SJSA1 (cell line): Measurements from ENCODE around the gene CA9. TPM values are rescaled to one million over a fixed set of nuclear protein-coding genes. Genes with fewer than 3 reads are reported as not detected.

Source experiments
- DNase-seq, 2 experiments: peaks; one replicate each; pipeline ENCODE4 v3.0.0-alpha.2; 2015 to 2020; ENCODE audit warnings: low spot score in 2 of 2, low read depth in 1 of 2
- H3K27ac ChIP-seq: fragments of 250-450 bp; sonication (Bioruptor Pico); 2 replicates; pipeline ENCODE4 v1.5.1; 2020; ENCODE audit warnings: mild to moderate bottlenecking, moderate library complexity
- H3K27me3 ChIP-seq: fragments of 250-450 bp; sonication (Bioruptor Pico); replicated peaks from 2 replicates; pipeline ENCODE4 v1.5.1; 2020; ENCODE audit warnings: mild to moderate bottlenecking, moderate library complexity
- H3K36me3 ChIP-seq: fragments of 250-450 bp; sonication (Bioruptor Pico); 2 replicates; pipeline ENCODE4 v1.5.1; 2020; ENCODE audit warnings: mild to moderate bottlenecking
- H3K4me1 ChIP-seq: fragments of 250-450 bp; sonication (Bioruptor Pico); replicated peaks from 2 replicates; pipeline ENCODE4 v1.6.1; 2021; ENCODE audit warnings: mild to moderate bottlenecking
- H3K4me3 ChIP-seq: fragments of 250-450 bp; sonication (Bioruptor Pico); 2 replicates; pipeline ENCODE4 v1.5.1; 2020; ENCODE audit warnings: mild to moderate bottlenecking
- H3K9me3 ChIP-seq: fragments of 250-450 bp; sonication (Bioruptor Pico); replicated peaks from 2 replicates; pipeline ENCODE4 v1.5.1; 2020; ENCODE audit warnings: mild to moderate bottlenecking
- total RNA-seq: library from RNA; depleted of rRNA; stranded (reverse); fragments of >200 nt; shearing (Covaris generic); gene quantifications from 2 replicates; pipeline ENCODE4 v1.2.3, GENCODE V29; 2014

Gene CA9
- total RNA-seq, 1 experiment from 2014 or later = not detected

- H3K4me3 ChIP-seq = no peak overlapping the region
- no peaks in the 10 kb centered on the region for H3K9me3 ChIP-seq
- no peaks in the 10 kb centered on the region for H3K4me1 ChIP-seq
- peaks cover 80% of the 10 kb centered on the region for H3K36me3 ChIP-seq
- H3K27me3 ChIP-seq = no peaks in the 10 kb centered on the region
- DNase-seq = no peak
- H3K27ac ChIP-seq = no peak overlapping the region
Measured at GRCh38 chr9:35714579-35715252, 41.0 kb downstream of the CA9 start.

GRCh38 chr9:35716230-35716629 is 42.5 kb downstream of the CA9 start:
- H3K27ac ChIP-seq = no peak overlapping the region

GRCh38 chr9:35717132-35717870 is 43.6 kb downstream of the CA9 start:
- Histone ChIP-seq H3K9me3 (no peaks in the 10 kb centered on the region), H3K4me1 (no peaks in the 10 kb centered on the region), H3K4me3 (no peak overlapping the region), H3K27ac (no peak overlapping the region), H3K27me3 (no peaks in the 10 kb centered on the region), H3K36me3 (peaks cover 91% of the 10 kb centered on the region)
- DNase-seq = no peak

More at GRCh38 chr9:35716230-35716629, 42.5 kb downstream of the CA9 start:
- Histone ChIP-seq H3K4me3 (no peak overlapping the region), H3K36me3 (peaks cover 85% of the 10 kb centered on the region), H3K4me1 (no peaks in the 10 kb centered on the region), H3K9me3 (no peaks in the 10 kb centered on the region), H3K27me3 (no peaks in the 10 kb centered on the region)
- no peak for DNase-seq

- no peak overlapping the region for H3K27ac ChIP-seq
Measured at GRCh38 chr9:35718721-35719511, 45.2 kb downstream of the CA9 start.

GRCh38 chr9:35719546-35719945 is 45.8 kb downstream of the CA9 start:
- DNase-seq = no peak
- H3K27me3 ChIP-seq = no peaks in the 10 kb centered on the region
- peaks cover 93% of the 10 kb centered on the region for H3K36me3 ChIP-seq
- no peaks in the 10 kb centered on the region for H3K9me3 ChIP-seq
- H3K4me1 ChIP-seq = no peaks in the 10 kb centered on the region
- H3K4me3 ChIP-seq = no peak overlapping the region
- H3K27ac ChIP-seq = no peak overlapping the region

More at GRCh38 chr9:35718721-35719511, 45.2 kb downstream of the CA9 start:
- Histone ChIP-seq H3K4me3 (no peak overlapping the region), H3K9me3 (no peaks in the 10 kb centered on the region), H3K27me3 (no peaks in the 10 kb centered on the region), H3K36me3 (peaks cover 93% of the 10 kb centered on the region), H3K4me1 (no peaks in the 10 kb centered on the region)
- DNase-seq = no peak

GRCh38 chr9:35723426-35723825 is 49.7 kb downstream of the CA9 start:
- H3K9me3 ChIP-seq = no peaks in the 10 kb centered on the region
- no peaks in the 10 kb centered on the region for H3K27me3 ChIP-seq
- peaks cover 89% of the 10 kb centered on the region for H3K36me3 ChIP-seq
- peaks cover 19% of the 10 kb centered on the region for H3K4me1 ChIP-seq
- H3K4me3 ChIP-seq = no peak overlapping the region
- DNase-seq = no peak
- H3K27ac ChIP-seq = no peak overlapping the region

GRCh38 chr9:35723908-35724307 is 50.2 kb downstream of the CA9 start:
- Histone ChIP-seq H3K4me1 (peaks cover 23% of the 10 kb centered on the region), H3K9me3 (no peaks in the 10 kb centered on the region), H3K4me3 (no peak overlapping the region), H3K27me3 (no peaks in the 10 kb centered on the region), H3K27ac (no peak overlapping the region), H3K36me3 (peaks cover 85% of the 10 kb centered on the region)
- DNase-seq = no peak

GRCh38 chr9:35725362-35725761 is 51.6 kb downstream of the CA9 start:
- Histone ChIP-seq H3K4me3 (no peak overlapping the region), H3K36me3 (peaks cover 76% of the 10 kb centered on the region), H3K27ac (no peak overlapping the region), H3K9me3 (no peaks in the 10 kb centered on the region), H3K4me1 (peaks cover 36% of the 10 kb centered on the region), H3K27me3 (no peaks in the 10 kb centered on the region)
- DNase-seq = no peak

- peak in 1 of 2 experiments; percentile 3 for DNase-seq
- H3K27ac ChIP-seq = peak overlapping the region; percentile 98
- no peaks in the 10 kb centered on the region for H3K27me3 ChIP-seq
- H3K9me3 ChIP-seq = no peaks in the 10 kb centered on the region
- H3K4me3 ChIP-seq = no peak overlapping the region
- peaks cover 44% of the 10 kb centered on the region for H3K4me1 ChIP-seq
- H3K36me3 ChIP-seq = peaks cover 63% of the 10 kb centered on the region
Measured at GRCh38 chr9:35726931-35727330, 53.2 kb downstream of the CA9 start.

GRCh38 chr9:35727676-35728040 is 53.9 kb downstream of the CA9 start:
- Histone ChIP-seq H3K27me3 (no peaks in the 10 kb centered on the region), H3K4me3 (peak overlapping the region; percentile 15), H3K4me1 (peaks cover 44% of the 10 kb centered on the region), H3K36me3 (peaks cover 56% of the 10 kb centered on the region), H3K27ac (peak overlapping the region; percentile 98), H3K9me3 (no peaks in the 10 kb centered on the region)
- DNase-seq = no peak

GRCh38 chr9:35728041-35728971 is 54.6 kb downstream of the CA9 start:
- H3K4me1 ChIP-seq = peaks cover 48% of the 10 kb centered on the region
- peaks cover 51% of the 10 kb centered on the region for H3K36me3 ChIP-seq
- peak overlapping the region; percentile 98 for H3K27ac ChIP-seq
- DNase-seq = peak; percentile 82 to 90
- H3K4me3 ChIP-seq = peak overlapping the region; percentile 15
- no peaks in the 10 kb centered on the region for H3K9me3 ChIP-seq
- no peaks in the 10 kb centered on the region for H3K27me3 ChIP-seq

- no peak for DNase-seq
- Histone ChIP-seq H3K9me3 (no peaks in the 10 kb centered on the region), H3K27me3 (no peaks in the 10 kb centered on the region), H3K4me3 (peak overlapping the region; percentile 26), H3K27ac (peak overlapping the region; percentile 67), H3K4me1 (peaks cover 53% of the 10 kb centered on the region), H3K36me3 (peaks cover 46% of the 10 kb centered on the region)
Measured at GRCh38 chr9:35729101-35729500, 55.4 kb downstream of the CA9 start.
